Panc1 (cell line): ENCODE data around the gene TRERF1. TPM values are rescaled to one million over a fixed set of nuclear protein-coding genes. Genes with fewer than 3 reads are reported as not detected.

Source experiments
- ATAC-seq: fragments of 200-7000 bp; cut with Tn5 transposase; 2 replicates; pipeline ENCODE4 v1.9.1; 2020; ENCODE audit warnings: mild to moderate bottlenecking, moderate library complexity
- BruUV-seq: library from RNA; stranded (reverse); fragments of 400-500 nt; replicated peaks from 2 replicates; lab custom pipeline; 2021; lab: Mats Ljungman, UMichigan
- CTCF ChIA-PET: fragments of 300-600 bp; sonication (Branson Sonifier 250); formaldehyde crosslinking; loops from one replicate; lab custom pipeline; 2022; ENCODE audit warnings: antibody characterized with exemption; lab: Charles Lee
- POLR2A ChIA-PET: fragments of 300-600 bp; sonication (Branson Sonifier 250); formaldehyde crosslinking; loops from one replicate; lab custom pipeline; 2022; ENCODE audit warnings: antibody characterized with exemption; lab: Charles Lee
- DNase-seq: peaks from one replicate; pipeline ENCODE4 v3.0.0-alpha.2; 2010; ENCODE audit warnings: low read depth, low spot score
- H3K27ac ChIP-seq: 2 replicates; pipeline ENCODE4 v1.5.1; 2011; ENCODE audit warnings: mild to moderate bottlenecking, low read length, inconsistent platforms
- H3K27me3 ChIP-seq: fragments of 200-500 bp; sonication (Bioruptor generic); 2 replicates; pipeline ENCODE4 v1.6.0; 2014; ENCODE audit warnings: low read length, inconsistent platforms; ENCODE audit not compliant: control insufficient read depth, insufficient read depth
- H3K36me3 ChIP-seq: fragments of 200-500 bp; sonication (Bioruptor generic); 2 replicates; pipeline ENCODE4 v1.5.1; 2014; ENCODE audit warnings: inconsistent platforms, mild to moderate bottlenecking, low read length, moderate library complexity; ENCODE audit not compliant: control insufficient read depth, insufficient read depth
- H3K4me1 ChIP-seq: 2 replicates; pipeline ENCODE4 v1.5.1; 2011; ENCODE audit warnings: inconsistent platforms, mild to moderate bottlenecking, low read length, moderate library complexity; ENCODE audit not compliant: control insufficient read depth, insufficient read depth
- H3K4me3 ChIP-seq, 2 experiments: 2 replicates each; pipeline ENCODE4 v1.5.1; 2011 to 2012; ENCODE audit warnings: low read depth in 2 of 2, low read length in 2 of 2, mild to moderate bottlenecking in 2 of 2, inconsistent platforms in 1 of 2, moderate library complexity in 1 of 2
- H3K9me3 ChIP-seq: fragments of 200-500 bp; sonication (Bioruptor generic); 2 replicates; pipeline ENCODE4 v1.5.1; 2014; ENCODE audit warnings: low read depth, mild to moderate bottlenecking, inconsistent platforms, low read length, moderate library complexity; ENCODE audit not compliant: control insufficient read depth, insufficient read depth
- POLR2AphosphoS5 ChIP-seq: IDR thresholded peaks from 2 replicates; pipeline ENCODE4 v1.6.1; 2012; ENCODE audit warnings: mild to moderate bottlenecking, low read depth, low read length, moderate library complexity
- REST ChIP-seq, 2 experiments: IDR thresholded peaks; 2 replicates each; pipeline ENCODE4 v1.6.1; 2011 to 2012; ENCODE audit warnings: low read depth in 2 of 2, control low read depth in 1 of 2, low read length in 1 of 2, mild to moderate bottlenecking in 1 of 2, moderate library complexity in 1 of 2; ENCODE audit not compliant: insufficient read depth in 1 of 2
- SIN3A ChIP-seq: IDR thresholded peaks from 2 replicates; pipeline ENCODE4 v1.6.1; 2012; ENCODE audit warnings: low read depth, mild to moderate bottlenecking, low read length, moderate library complexity, borderline replicate concordance; ENCODE audit not compliant: insufficient read depth
- TCF7L2 ChIP-seq: IDR thresholded peaks from 2 replicates; pipeline ENCODE4 v1.6.1; 2011; ENCODE audit warnings: mild to moderate bottlenecking, low read depth, low read length, inconsistent platforms
- in situ Hi-C: cut with HindIII; loops from 2 replicates; pipeline ENCODE4 v1.10.0; 2016; ENCODE audit warnings: low sequenced_read_pairs, low pct_unique_long_range_greater_than_20kb
- intact Hi-C: fragments of 100-400 bp; cut with micrococcal nuclease; formaldehyde crosslinking; loops from one replicate; pipeline ENCODE4 v1.10.0; 2022; ENCODE audit not compliant: unreplicated experiment
- total RNA-seq: library from RNA; stranded (reverse); gene quantifications from one replicate; pipeline ENCODE4 v1.2.1, GENCODE V29; 2021; ENCODE audit not compliant: unreplicated experiment
- TF ChIP-seq, protein P1 (sequence below): fragments of 450-650 bp; IDR thresholded peaks from 2 replicates; pipeline ENCODE4 v1.5.1; 2017; ENCODE audit warnings: mild to moderate bottlenecking

TRERF1 gene
- total RNA-seq, 1 experiment from 2014 or later: 30.6 TPM

- TF ChIP-seq POLR2AphosphoS5: no peak
- no peak for TF ChIP-seq TCF7L2
- TF ChIP-seq, protein P1, sequence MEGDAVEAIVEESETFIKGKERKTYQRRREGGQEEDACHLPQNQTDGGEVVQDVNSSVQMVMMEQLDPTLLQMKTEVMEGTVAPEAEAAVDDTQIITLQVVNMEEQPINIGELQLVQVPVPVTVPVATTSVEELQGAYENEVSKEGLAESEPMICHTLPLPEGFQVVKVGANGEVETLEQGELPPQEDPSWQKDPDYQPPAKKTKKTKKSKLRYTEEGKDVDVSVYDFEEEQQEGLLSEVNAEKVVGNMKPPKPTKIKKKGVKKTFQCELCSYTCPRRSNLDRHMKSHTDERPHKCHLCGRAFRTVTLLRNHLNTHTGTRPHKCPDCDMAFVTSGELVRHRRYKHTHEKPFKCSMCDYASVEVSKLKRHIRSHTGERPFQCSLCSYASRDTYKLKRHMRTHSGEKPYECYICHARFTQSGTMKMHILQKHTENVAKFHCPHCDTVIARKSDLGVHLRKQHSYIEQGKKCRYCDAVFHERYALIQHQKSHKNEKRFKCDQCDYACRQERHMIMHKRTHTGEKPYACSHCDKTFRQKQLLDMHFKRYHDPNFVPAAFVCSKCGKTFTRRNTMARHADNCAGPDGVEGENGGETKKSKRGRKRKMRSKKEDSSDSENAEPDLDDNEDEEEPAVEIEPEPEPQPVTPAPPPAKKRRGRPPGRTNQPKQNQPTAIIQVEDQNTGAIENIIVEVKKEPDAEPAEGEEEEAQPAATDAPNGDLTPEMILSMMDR: no peak
- TF ChIP-seq REST (IDR thresholded peaks at IDR 0.05; ENCODE audit: insufficient read depth in 1 of 2, low read depth in 2 of 2, low read length in 1 of 2): no peak
- TF ChIP-seq SIN3A: no peak
- no TSS peak for BruUV-seq
- intact Hi-C loops: no loop called here
- Histone ChIP-seq H3K4me3 (no peak overlapping the region), H3K27ac (no peak overlapping the region), H3K27me3 (no peaks in the 10 kb centered on the region), H3K4me1 (peaks cover 10% of the 10 kb centered on the region), H3K9me3 (no peaks in the 10 kb centered on the region), H3K36me3 (peaks cover 17% of the 10 kb centered on the region)
- in situ Hi-C loops: no loop called here
- CTCF ChIA-PET: no interaction called here
- POLR2A ChIA-PET: no interaction called here
- DNase-seq (no peak), ATAC-seq (no peak)
These were observed 197.2 kb downstream of the TRERF1 start for GRCh38 chr6:42254505-42254904.

DNA sequence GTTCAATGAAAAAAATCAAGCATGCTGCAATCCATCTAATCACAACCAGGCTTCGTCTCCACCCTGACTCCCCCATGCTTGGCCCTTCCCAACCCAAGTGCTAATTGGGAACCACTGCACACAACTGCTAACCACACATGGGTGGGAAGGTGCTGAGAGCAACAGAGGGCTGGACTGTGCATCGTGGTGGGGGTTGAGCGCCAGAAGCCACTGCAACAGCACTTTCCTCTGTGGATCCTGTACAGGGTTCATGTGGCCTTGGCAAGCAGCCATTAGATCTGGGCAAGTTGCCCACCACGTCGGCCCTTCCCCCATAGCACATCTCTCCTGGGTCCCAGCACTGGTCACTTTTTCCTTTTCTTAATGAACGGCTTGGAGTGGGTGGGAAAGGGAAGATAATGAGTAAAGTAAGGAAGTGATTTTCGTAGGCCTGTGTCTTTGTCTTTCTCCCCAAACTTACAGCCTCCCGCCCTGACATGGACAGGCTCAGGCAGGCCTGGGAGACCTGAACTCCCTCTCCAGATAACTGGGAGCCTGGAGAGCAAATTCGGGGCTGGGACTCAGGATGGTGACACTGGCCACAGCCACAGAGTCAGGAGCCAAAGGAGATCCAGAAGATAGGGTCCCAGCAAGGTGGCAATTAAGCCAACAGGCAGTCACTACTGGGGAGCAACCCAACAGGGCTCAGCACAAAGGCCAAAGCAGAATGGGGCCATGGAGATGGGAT, 199.7 kb downstream of the TRERF1 start:
- intact Hi-C loops (no loop called here), in situ Hi-C loops (no loop called here)
- DNase-seq (no peak), ATAC-seq (peak; percentile 50; the same call in 1 of the 2 replicates)
- no peak overlapping the region for H3K4me3 ChIP-seq
- ChIA-PET CTCF (no interaction called here), POLR2A (no interaction called here)
- H3K27ac ChIP-seq: peak overlapping the region; percentile 44; the same call in 1 of the 2 replicates
- peaks cover 16% of the 10 kb centered on the region for H3K36me3 ChIP-seq
- BruUV-seq: no TSS peak
- no peaks in the 10 kb centered on the region for H3K27me3 ChIP-seq
- TF ChIP-seq TCF7L2: no peak
- no peak for TF ChIP-seq SIN3A
- TF ChIP-seq REST (IDR thresholded peaks at IDR 0.05; ENCODE audit: insufficient read depth in 1 of 2, low read depth in 2 of 2, low read length in 1 of 2): no peak
- 0 out of 2 replicates have a peak, but pooled peaks have one; percentile 34 for TF ChIP-seq POLR2AphosphoS5
- TF ChIP-seq, protein P1: no peak
- peaks cover 10% of the 10 kb centered on the region for H3K4me1 ChIP-seq
- H3K9me3 ChIP-seq: no peaks in the 10 kb centered on the region
